A549 (cell line): ENCODE data around the gene ATP6AP1.

Experiments
- BHLHE40 ChIP-seq: IDR thresholded peaks from 2 replicates; pipeline ENCODE4 v1.6.1; 2012; ENCODE audit warnings: low read depth, low read length, inconsistent platforms
- CEBPB ChIP-seq, 2 experiments: fragments of >200 bp in 1 of 2; sonication (Bioruptor Twin) in 1 of 2; formaldehyde crosslinking in 1 of 2; IDR thresholded peaks; 2 replicates each; pipeline ENCODE4 v1.6.1; 2012 to 2016
- CHD2 ChIP-seq: fragments of 150-350 bp; IDR thresholded peaks from 2 replicates; pipeline ENCODE4 v1.6.1; 2014; ENCODE audit warnings: low read length; ENCODE audit not compliant: partially characterized antibody
- CTCF ChIP-seq: fragments of >200 bp; sonication (Bioruptor Twin); formaldehyde crosslinking; IDR thresholded peaks from 3 replicates; pipeline ENCODE4 v1.5.1; 2016
- EP300 ChIP-seq, 2 experiments: fragments of >200 bp; sonication (Bioruptor Twin); formaldehyde crosslinking; IDR thresholded peaks; 2 replicates in 1 of 2; 3 replicates in 1 of 2; pipeline ENCODE4 v1.6.1; 2016 to 2017
- HDAC2 ChIP-seq: fragments of 200-600 bp; sonication (generic); IDR thresholded peaks from 2 replicates; pipeline ENCODE4 v1.6.1; 2016
- JUN ChIP-seq, 2 experiments: fragments of >200 bp; sonication (Bioruptor Twin); formaldehyde crosslinking; IDR thresholded peaks; 2 replicates in 1 of 2; 3 replicates in 1 of 2; pipeline ENCODE4 v1.6.1; 2016 to 2017
- KDM5A ChIP-seq: fragments of 200-600 bp; sonication (generic); IDR thresholded peaks from 2 replicates; pipeline ENCODE4 v1.6.1; 2016; ENCODE audit warnings: antibody characterized with exemption, mild to moderate bottlenecking
- MAZ ChIP-seq: fragments of 150-350 bp; IDR thresholded peaks from 2 replicates; pipeline ENCODE4 v1.6.1; 2014; ENCODE audit warnings: antibody characterized with exemption, low read depth, low read length, borderline replicate concordance
- RARB ChIP-seq: fragments of 250-450 bp; sonication (Bioruptor Pico); IDR thresholded peaks from 2 replicates; pipeline ENCODE4 v1.8.0; 2021; ENCODE audit warnings: mild to moderate bottlenecking, moderate library complexity
- REST ChIP-seq: fragments of 200-600 bp; sonication (generic); IDR thresholded peaks from 2 replicates; pipeline ENCODE4 v1.6.1; 2016; ENCODE audit warnings: antibody characterized with exemption, mild to moderate bottlenecking, moderate library complexity
- TF ChIP-seq, protein P1 (sequence below): fragments of >200 bp; sonication (Bioruptor Twin); formaldehyde crosslinking; IDR thresholded peaks from 3 replicates; pipeline ENCODE4 v1.6.1; 2016
- TF ChIP-seq, protein P2 (sequence below): fragments of 250-450 bp; sonication (Bioruptor Pico); IDR thresholded peaks from 2 replicates; pipeline ENCODE4 v1.5.0; 2021; ENCODE audit warnings: mild to moderate bottlenecking, moderate library complexity, borderline replicate concordance
- TF ChIP-seq, protein P3 (sequence below): IDR thresholded peaks from 2 replicates; pipeline ENCODE4 v1.6.1; 2012

GRCh38 chrX:154471839-154472684 lies 43.6 kb downstream of the ATP6AP1 start:
- TF ChIP-seq CHD2: no peak
- no peak for TF ChIP-seq REST
- no peak for TF ChIP-seq CTCF
- TF ChIP-seq, protein P1, sequence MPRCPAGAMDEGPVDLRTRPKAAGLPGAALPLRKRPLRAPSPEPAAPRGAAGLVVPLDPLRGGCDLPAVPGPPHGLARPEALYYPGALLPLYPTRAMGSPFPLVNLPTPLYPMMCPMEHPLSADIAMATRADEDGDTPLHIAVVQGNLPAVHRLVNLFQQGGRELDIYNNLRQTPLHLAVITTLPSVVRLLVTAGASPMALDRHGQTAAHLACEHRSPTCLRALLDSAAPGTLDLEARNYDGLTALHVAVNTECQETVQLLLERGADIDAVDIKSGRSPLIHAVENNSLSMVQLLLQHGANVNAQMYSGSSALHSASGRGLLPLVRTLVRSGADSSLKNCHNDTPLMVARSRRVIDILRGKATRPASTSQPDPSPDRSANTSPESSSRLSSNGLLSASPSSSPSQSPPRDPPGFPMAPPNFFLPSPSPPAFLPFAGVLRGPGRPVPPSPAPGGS: no peak
- no peak for TF ChIP-seq MAZ
- TF ChIP-seq HDAC2: no peak
- no peak for TF ChIP-seq RARB (CRISPR knock-in tag)
- TF ChIP-seq, protein P2, sequence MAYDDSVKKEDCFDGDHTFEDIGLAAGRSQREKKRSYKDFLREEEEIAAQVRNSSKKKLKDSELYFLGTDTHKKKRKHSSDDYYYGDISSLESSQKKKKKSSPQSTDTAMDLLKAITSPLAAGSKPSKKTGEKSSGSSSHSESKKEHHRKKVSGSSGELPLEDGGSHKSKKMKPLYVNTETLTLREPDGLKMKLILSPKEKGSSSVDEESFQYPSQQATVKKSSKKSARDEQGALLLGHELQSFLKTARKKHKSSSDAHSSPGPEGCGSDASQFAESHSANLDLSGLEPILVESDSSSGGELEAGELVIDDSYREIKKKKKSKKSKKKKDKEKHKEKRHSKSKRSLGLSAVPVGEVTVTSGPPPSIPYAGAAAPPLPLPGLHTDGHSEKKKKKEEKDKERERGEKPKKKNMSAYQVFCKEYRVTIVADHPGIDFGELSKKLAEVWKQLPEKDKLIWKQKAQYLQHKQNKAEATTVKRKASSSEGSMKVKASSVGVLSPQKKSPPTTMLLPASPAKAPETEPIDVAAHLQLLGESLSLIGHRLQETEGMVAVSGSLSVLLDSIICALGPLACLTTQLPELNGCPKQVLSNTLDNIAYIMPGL (CRISPR knock-in tag): no peak
- TF ChIP-seq JUN (IDR thresholded peaks at IDR 0.05): no peak
- TF ChIP-seq, protein P3, sequence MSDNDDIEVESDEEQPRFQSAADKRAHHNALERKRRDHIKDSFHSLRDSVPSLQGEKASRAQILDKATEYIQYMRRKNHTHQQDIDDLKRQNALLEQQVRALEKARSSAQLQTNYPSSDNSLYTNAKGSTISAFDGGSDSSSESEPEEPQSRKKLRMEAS: no peak
- no peak for TF ChIP-seq BHLHE40
- TF ChIP-seq KDM5A: no peak
- TF ChIP-seq EP300 (IDR thresholded peaks at IDR 0.05): no peak
- no peak for TF ChIP-seq CEBPB (IDR thresholded peaks at IDR 0.05)
